Stimulated activated CD8-positive, alpha-beta memory T cell treated with anti-CD3 and anti-CD28 coated beads, Interleukin-4, amount 100 ng/mL, for 1 hour (primary cell): Measurements from ENCODE around the gene SELL.
"Not testable (repeated sequence)": the region's sequence is repeated elsewhere in the genome, so short reads cannot be mapped to it uniquely, and the experiment has no call there.

Experiments
- DNase-seq, 2 donors: peaks; one replicate each; pipeline ENCODE4 v3.0.0-alpha.2; 2020; ENCODE audit warnings: low read depth in 2 of 2, low spot score in 1 of 2

The SELL gene

DNA sequence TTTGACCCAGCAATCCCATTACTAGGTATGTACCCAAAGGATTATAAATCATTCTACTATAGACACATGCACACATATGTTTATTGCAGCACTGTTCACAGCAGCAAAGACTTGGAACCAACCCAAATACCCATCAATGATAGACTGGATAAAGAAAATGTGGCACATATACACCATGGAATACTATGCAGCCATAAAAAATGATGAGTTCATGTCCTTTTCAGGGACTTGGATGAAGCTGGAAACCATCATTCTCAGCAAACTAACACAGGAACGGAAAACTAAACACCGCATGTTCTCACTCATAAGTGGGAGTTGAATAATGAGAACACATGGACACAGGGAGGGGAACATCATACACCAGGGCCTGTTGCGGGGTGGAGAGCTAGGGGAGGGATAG lies 41.2 kb downstream of the SELL start:
- DNase-seq: not testable (repeated sequence)

DNA sequence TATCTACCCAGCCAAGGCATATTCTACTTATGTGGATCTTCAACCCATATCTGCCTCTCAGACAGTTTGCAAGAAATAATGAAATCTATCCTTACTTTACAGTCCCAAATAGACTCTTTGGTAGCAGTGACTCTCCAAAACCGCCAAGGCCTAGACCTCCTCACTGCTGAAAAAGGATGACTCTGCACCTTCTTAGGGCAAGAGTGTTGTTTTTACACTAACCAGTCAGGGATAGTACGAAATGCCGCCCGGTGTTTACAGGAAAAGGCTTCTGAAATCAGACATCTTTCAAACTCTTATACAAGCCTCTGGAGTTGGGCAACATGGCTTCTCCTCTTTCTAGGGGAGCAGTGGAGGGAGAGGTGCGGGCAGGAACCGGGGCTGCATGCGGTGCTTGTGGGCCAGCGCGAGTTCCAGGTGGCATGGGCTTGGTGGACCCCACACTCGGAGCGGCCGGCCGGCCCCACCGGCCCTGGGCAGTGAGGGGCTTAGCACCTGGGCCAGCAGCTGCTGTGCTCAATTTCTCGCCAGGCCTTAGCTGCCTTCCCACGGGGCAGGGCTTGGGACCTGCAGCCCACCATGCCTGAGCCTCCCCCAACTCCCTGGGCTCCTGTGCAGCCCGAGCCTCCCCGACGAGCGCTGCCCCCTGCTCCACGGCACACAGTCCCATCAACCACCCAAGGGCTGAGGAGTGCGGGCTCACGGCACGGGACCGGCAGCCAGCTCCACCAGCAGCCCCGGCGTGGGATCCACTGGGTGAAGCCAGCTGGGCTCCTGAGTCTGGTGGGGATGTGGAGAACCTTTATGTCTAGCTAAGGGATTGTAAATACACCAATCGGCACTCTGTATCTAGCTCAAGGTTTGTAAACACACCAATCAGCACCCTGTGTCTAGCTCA lies 43.5 kb downstream of the SELL start:
- not testable (repeated sequence) for DNase-seq

DNA sequence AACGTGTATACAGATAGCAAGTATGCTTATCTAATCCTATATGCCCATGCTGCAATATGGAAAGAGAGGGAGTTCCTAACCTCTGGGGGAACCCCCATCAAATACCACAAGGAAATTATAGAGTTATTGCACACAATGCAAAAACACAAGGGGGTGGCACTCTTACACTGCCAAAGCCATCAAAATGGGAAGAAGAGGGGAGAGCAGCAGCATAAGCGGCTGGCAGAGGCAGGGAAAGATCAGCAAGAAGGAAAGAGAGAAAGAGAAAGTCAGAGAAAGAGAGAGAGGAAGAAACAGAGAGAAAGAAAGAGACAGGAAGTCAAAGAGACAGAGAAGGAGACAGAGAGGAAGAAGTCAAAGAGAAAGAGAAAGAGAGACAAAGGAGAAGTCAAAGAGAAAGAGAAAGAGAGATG lies 44.2 kb downstream of the SELL start:
- not testable (repeated sequence) for DNase-seq

DNA sequence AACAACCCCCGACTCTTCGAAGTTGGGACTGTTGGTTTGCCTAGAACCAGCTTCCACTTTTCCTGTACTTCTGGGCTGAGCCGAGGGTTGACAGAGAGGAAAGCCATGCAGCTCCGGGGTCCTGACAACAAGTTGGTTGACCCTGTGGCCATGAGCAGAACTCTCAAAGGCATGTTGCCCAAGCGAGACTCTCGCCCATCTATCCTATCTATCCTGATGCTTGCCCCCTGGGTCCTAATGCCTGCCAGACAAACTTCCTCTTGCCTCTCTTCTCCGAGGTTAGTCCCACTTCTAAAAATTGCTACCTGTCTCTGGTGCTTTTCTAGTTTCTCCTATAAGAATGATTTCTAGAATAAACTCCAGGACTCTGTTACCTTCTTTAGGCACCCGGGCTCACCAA lies 48.7 kb downstream of the SELL start:
- DNase-seq: not testable (repeated sequence)

DNA sequence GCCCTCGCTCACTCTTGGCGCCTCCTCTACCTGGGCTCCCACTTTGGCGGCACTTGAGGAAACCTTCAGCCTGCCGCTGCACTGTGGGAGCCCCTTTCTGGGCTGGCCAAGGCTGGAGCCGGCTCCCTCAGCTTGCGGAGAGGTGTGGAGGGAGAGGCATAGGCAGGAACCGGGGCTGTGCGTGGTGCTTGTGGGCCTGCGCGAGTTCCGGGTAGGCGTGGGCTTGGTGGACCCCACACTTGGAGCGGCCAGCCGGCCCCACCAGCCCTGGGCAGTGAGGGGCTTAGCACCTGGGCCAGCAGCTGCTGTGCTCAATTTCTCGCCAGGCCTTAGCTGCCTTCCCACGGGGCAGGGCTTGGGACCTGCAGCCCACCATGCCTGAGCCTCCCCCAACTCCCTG lies 50.4 kb downstream of the SELL start:
- not testable (repeated sequence) for DNase-seq

DNA sequence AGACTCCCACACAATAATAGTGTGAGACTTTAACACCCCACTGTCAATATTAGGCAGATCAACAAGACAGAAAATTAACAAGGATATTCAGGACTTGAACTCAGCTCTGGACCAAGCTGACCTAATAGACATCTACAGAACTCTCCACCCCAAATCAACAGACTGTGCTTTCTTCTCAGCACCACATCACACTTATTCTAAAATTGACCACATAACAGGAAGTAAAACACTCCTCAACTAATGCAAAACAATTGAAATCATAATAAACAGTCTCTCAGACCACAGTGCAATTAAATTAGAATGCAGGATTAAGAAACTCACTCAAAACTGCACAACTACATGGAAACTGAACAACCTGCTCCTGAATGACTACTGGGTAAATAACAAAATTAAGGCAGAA lies 52.6 kb downstream of the SELL start:
- DNase-seq: not testable (repeated sequence)

DNA sequence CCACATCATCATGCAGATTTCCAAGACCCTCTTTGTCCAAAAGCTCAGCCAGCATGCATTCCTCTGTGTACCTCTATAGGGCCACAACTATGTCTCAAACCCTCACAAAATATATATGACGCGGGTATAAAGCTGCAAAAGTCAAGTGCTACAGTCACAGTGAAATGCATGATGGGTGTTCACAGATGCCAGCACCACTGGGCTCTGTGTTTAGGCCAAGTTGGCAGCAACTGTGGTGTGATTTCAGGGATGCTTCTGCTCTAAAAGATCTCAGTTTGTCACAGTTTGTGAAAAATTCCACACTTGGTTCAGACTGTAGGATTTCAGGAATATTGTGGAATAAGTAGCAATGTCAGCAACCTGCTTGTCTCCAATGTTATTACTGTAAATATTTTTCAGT lies 57.5 kb downstream of the SELL start:
- no peak for DNase-seq

DNA sequence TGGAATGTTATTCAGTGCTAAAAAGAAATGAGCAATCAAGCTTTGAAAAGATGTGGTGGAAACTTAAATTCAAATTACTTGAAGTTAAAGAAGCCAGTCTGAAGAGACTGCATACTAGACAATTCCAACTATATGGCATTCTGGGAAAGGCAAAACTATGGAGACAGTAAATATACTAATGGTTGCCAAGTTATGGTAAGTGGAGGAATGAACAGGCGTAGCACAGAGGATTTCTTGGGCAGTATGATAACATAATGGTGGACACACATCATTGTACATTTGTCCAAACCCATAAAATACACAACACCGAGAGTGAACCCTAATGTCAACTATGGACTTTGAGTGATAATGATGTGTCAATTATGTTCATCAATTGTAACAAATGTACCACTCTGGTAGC lies 60.4 kb downstream of the SELL start:
- no peak for DNase-seq

DNA sequence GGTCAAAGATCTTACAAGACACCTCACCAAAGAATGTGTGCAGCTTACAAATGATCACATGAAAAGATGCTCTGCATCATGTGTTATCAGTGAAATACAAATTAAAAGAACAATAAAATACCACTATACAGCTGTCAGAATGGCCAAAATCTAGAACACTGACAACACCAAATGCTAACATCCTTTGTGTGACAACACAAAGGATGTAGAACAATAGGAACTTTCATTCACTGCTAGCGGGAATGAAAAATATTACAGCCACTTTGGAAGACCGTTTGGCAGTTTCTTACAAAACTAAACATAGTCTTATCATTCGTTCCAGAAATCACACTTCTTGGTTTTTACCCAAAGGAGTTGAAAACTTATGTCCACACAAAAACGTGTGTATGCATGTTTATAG lies 60.9 kb downstream of the SELL start:
- no peak for DNase-seq

DNA sequence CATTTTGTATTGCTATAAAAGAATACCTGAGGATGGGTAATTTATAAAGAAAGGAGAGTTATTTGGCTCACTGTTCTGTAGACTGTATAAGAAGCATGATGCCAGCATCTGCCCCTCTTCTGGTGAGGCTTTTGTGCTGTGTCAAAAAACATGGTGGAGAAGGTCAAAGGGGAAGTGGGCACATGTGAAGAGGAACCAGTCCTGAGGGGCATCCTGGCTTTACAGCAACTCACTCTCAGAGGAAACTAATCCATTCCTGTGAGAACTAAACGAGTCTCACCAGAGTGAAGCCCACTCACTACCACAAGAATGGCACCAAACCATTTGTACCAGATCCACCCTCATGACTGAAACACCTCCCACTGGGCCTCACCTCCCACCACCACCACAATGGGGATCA lies 62.7 kb downstream of the SELL start:
- DNase-seq: no peak

DNA sequence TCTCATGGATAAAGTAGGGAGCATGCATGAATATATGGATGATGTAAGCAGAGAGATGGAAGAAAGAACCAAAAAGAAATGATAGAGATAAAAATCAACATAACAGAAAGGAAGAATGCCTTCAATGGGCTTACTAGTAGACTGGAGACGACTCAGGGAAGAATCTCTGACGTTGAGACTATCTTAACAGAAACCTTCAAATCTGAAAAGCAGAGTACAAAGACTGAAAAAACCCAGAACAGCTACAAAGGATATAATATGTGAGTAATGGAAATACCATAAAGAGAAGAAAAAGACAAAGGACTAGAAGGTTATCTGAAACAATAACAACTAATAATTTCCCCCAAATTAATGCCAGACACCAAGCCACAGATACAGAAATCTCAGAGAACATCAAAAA lies 63.2 kb downstream of the SELL start:
- DNase-seq: no peak

DNA sequence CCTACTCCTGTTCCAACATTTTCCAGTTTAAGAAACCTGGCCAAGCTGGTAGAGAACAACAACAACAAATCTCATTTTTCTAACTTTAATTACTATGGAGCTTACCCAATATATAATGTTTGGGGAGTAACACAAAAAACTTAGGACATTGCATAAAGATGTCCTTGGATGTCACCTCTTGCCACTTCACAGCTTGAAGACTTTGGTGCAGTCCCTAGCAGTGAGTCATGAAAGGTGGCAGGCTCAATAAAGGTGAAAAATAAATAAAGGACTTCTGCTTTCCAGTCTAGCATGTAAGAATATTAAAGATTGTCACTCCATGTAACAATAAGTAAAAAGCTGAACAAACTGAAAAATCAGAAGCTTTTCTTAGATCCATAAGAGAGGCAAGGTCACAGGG lies 63.9 kb downstream of the SELL start:
- DNase-seq: no peak

DNA sequence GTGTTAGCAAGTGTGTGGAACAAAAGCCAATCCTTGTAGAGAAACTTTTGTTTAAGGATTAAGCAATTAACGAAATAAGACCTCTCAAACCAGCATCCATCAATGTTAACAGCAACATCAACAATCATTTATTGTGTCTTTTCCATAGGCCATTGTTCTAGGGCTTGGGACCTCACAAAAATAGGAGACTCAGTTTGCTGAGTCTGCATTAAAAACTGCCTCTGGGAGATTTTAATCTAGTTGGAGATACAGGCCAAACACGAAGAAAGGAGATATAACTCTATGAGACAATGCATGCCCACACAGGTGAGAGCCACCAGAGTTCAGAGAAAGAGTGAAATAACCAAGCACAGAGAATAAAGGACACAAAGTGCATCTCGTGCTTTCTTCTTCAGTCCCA lies 67.1 kb downstream of the SELL start:
- no peak for DNase-seq
